HG03139 (cell line): ENCODE data around the gene VAV2.

Experiments
- ATAC-seq: cut with Tn5 transposase; IDR thresholded peaks from one replicate; pipeline ENCODE4 v1.9.1; 2021; ENCODE audit not compliant: unreplicated experiment

The VAV2 gene

GRCh38 chr9:133717113-133718031 is 274.8 kb downstream of the VAV2 start:
- no peak for ATAC-seq

- no peak for ATAC-seq
Measured at GRCh38 chr9:133716564-133717112, 275.5 kb downstream of the VAV2 start.

DNA sequence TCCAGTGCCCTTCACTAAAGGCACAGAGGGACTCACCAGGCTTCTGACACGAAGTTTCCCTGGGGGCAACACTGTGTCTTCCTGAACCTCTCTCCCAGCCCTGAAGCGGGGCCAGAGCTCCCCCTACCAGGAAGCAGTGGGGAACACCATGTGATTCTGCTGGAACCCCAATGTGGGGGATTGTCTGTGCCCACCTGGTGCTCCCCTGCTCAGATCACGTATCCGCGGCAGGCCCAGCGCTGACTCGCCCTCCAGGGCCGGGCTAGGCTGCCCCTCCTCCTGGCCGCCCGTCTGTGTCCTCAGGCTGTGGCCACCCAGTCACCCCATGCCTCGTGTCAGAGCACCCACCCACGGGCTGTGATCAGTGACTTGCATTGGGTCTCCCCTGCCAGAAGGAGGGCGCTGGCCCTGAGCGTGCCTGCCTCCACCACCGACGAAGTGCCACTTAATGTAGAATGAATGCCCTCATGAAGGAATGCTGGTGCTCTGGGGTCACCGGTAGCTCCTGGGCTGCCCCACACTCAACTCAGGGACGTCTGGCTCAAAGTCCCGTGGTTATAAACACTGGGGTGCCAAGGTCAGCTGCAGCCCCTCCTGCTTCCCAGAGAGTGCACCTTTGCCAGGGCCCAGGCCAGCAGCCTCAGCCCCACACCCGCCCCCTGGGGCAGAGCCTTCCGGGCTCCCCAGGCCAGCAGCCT is 276.1 kb downstream of the VAV2 start:
- ATAC-seq = no peak

DNA sequence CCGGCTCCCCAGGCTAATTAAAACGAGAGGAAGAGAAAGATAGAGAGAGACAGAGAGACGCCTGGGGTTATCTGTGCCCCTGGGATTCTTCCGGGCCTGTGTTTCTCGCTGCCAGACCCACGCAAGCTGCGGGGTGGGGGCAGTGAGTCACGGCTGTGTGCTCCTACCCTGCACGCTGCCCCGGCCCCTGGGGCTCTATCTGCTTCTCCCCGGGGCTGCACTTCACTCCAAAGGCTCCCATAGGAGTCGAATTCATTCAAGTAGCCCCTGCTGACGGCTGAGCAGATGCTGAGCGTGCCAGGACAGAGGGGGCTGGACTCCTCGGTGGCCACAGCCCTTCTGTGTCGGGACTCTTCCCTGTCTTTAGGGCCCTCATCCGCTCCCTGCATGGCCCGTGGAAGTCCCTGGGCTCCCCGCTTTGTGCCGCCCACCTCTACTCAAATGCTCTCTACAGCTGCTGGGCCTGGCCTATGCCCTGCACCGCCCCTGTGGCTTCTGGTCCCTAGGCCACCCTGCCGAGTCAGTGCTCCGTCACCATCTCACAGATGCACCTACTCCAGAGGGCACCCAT is 276.7 kb downstream of the VAV2 start:
- no peak for ATAC-seq

GRCh38 chr9:133714606-133715294 is 277.4 kb downstream of the VAV2 start:
- no peak for ATAC-seq

- no peak for ATAC-seq
Measured at GRCh38 chr9:133713960-133714495, 278.1 kb downstream of the VAV2 start.

- ATAC-seq = no peak
Measured at GRCh38 chr9:133713150-133713959, 278.8 kb downstream of the VAV2 start.

DNA sequence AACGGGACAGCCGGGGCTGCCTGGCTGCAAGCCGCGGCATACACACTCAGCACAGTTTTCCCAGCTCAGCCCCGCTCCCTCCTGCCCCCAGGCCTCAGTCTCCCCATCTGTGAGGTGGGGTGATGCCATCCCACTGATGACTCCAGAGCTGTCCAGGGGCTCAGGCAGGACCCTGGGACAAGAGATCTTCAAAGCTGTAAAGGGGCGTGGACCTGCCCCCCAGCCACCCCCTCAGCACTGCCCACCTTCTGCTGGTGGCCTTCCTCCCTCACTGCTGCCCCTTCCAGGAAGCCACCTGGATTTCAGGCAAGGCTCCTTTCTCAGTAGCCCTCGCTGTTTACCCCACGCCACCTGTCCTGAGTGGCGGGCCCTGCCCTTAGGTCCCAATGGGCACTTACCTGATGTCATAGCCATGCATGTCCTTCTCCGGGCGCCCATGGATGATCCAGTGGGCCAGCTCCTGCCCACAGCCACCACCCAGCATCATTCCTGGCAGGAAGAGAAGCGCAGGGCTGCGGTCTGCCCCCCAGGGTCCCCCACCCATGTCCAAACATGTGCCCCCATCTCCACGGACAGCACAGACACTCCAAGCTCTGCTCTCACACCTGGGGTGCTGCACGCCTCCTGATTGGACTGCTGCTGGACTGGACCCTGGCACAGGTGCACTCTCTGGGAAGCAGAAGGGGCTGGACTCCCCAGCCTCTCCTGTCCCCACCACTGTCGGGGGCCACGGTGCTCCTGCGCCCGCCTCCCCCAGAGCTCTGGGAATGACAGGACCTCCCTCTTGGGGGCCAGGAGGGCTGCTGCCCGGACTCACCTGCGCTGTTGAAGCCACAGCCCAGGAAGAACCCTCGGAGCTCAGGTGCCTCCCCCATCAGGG is 279.7 kb downstream of the VAV2 start:
- no peak for ATAC-seq
